Measurements from ENCODE around the gene POLD1.

POLD1 gene

DNA sequence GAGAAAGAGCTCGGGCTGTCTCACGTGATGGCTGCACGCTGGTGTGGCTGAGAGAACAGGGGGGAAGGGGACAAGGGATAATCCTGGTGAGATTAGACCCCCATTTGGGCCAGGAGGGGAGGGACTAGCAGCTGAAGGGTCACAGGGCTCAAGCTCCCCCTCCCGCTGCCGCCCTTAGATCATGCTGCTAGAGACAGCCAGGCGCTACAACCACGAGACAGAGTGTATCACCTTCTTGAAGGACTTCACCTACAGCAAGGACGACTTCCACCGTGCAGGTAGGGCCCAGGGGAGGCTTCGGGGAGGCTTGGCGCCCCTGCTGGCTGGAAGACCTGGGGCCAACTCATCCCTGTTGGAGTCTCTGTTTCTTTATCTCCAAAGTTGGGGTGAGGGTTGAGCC is 4.5 kb upstream of the POLD1 start:
- TF ChIP-seq CTCF (IDR thresholded peaks at IDR 0.05; ENCODE audit: insufficient read depth, missing control alignments) = no peak
- FAIRE-seq (no peak), DNase-seq (ENCODE audit: insufficient read length, low spot score) (no peak)

GRCh38 chr19:50380137-50380536 is 4.0 kb upstream of the POLD1 start:
- no peak for FAIRE-seq
- TF ChIP-seq CTCF (IDR thresholded peaks at IDR 0.05; ENCODE audit: insufficient read depth, missing control alignments) = no peak
- no peak for DNase-seq (ENCODE audit: insufficient read length, low spot score)

DNA sequence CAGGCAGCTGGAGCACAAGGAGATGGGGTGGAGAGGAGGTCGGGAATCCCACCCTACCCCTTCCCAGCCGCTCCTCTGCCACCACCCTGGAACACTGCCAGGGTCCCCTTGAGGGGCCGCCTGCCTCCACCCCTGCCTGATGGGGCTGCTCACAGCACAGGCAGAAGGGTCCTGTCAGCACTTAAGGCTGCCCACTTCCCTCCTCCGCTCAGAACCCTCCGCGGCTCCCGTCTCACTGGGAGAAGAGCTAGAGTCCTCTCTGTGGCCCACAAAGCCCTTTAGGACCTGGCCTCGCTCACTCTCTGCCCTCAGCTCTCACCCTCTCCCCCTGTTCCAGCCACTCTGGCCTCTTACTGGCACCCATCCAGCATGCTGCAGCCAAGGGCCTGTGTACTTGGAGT is 3.4 kb upstream of the POLD1 start:
- no peak for TF ChIP-seq CTCF (IDR thresholded peaks at IDR 0.05; ENCODE audit: insufficient read depth, missing control alignments)

GRCh38 chr19:50381881-50382729 is 2.0 kb upstream of the POLD1 start:
- no peak for FAIRE-seq
- no peak for TF ChIP-seq CTCF (IDR thresholded peaks at IDR 0.05; ENCODE audit: insufficient read depth, missing control alignments)
- DNase-seq (ENCODE audit: insufficient read length, low spot score) = no peak

More for the DNA sequence above, 3.4 kb upstream of the POLD1 start:
- no peak for FAIRE-seq
- DNase-seq (ENCODE audit: insufficient read length, low spot score) = no peak

- no peak for DNase-seq (ENCODE audit: insufficient read length, low spot score)
- TF ChIP-seq CTCF (IDR thresholded peaks at IDR 0.05; ENCODE audit: insufficient read depth, missing control alignments) = no peak
- FAIRE-seq = no peak
Measured at GRCh38 chr19:50383001-50383851, 921 bp upstream of the POLD1 start.

GRCh38 chr19:50384685-50385535 is 763 bp downstream of the POLD1 start:
- FAIRE-seq (no peak), DNase-seq (ENCODE audit: insufficient read length, low spot score) (no peak)

More at GRCh38 chr19:50384685-50385535, 763 bp downstream of the POLD1 start:
- no peak for TF ChIP-seq CTCF (IDR thresholded peaks at IDR 0.05; ENCODE audit: insufficient read depth, missing control alignments)

All from D721Med (cell line).